Caco-2 (cell line): ENCODE results near the gene GPR119. TPM values are rescaled to one million over a fixed set of nuclear protein-coding genes. Genes with fewer than 3 reads are reported as not detected.

Experiments used
- BruUV-seq: library from RNA; stranded (reverse); fragments of 400-500 nt; replicated peaks from 2 replicates; lab custom pipeline; 2021; lab: Mats Ljungman, UMichigan
- CTCF ChIA-PET: fragments of 300-600 bp; sonication (Branson Sonifier 250); formaldehyde crosslinking; loops from one replicate; lab custom pipeline; 2022; ENCODE audit warnings: antibody characterized with exemption; lab: Charles Lee
- POLR2A ChIA-PET: fragments of 300-600 bp; sonication (Branson Sonifier 250); formaldehyde crosslinking; loops from one replicate; lab custom pipeline; 2022; ENCODE audit warnings: antibody characterized with exemption; lab: Charles Lee
- DNase-seq, 2 experiments: peaks; one replicate each; pipeline versions ENCODE4 v3.0.0 to v3.0.0-alpha.2; 2020 to 2022
- H3K27me3 ChIP-seq: replicated peaks from 2 replicates; pipeline ENCODE4 v1.6.0; 2011; ENCODE audit warnings: low read length; ENCODE audit not compliant: control insufficient read depth, insufficient read depth
- H3K36me3 ChIP-seq: 2 replicates; pipeline ENCODE4 v1.5.1; 2011; ENCODE audit warnings: low read length; ENCODE audit not compliant: control insufficient read depth, insufficient read depth
- H3K4me1 ChIP-seq: fragments of 250-450 bp; sonication (Bioruptor Pico); 2 replicates; pipeline ENCODE4 v1.5.1; 2020; ENCODE audit warnings: mild to moderate bottlenecking
- H3K4me3 ChIP-seq: 2 replicates; pipeline ENCODE4 v1.5.1; 2011; ENCODE audit warnings: low read depth, mild to moderate bottlenecking, control low read depth, low read length
- H3K9me3 ChIP-seq: fragments of 250-450 bp; sonication (Bioruptor Pico); 2 replicates; pipeline ENCODE4 v1.5.1; 2020; ENCODE audit warnings: mild to moderate bottlenecking, moderate library complexity
- H3K27ac Mint-ChIP-seq: one replicate; pipeline ENCODE4 v1.8.0; 2022; ENCODE audit warnings: mixed read lengths; ENCODE audit not compliant: unreplicated experiment
- H3K27me3 Mint-ChIP-seq: one replicate; pipeline ENCODE4 v1.8.0; 2022; ENCODE audit warnings: mixed read lengths; ENCODE audit not compliant: insufficient read depth, unreplicated experiment
- H3K36me3 Mint-ChIP-seq: one replicate; pipeline ENCODE4 v1.8.0; 2022; ENCODE audit warnings: mild to moderate bottlenecking, mixed read lengths; ENCODE audit not compliant: insufficient read depth, unreplicated experiment
- H3K4me1 Mint-ChIP-seq: one replicate; pipeline ENCODE4 v1.8.0; 2022; ENCODE audit warnings: low read depth, mixed read lengths; ENCODE audit not compliant: unreplicated experiment
- H3K4me3 Mint-ChIP-seq: one replicate; pipeline ENCODE4 v1.8.0; 2022; ENCODE audit warnings: mild to moderate bottlenecking, moderate library complexity, mixed read lengths; ENCODE audit not compliant: unreplicated experiment
- H3K9me3 Mint-ChIP-seq: one replicate; pipeline ENCODE4 v1.8.0; 2022; ENCODE audit warnings: mixed read lengths; ENCODE audit not compliant: unreplicated experiment
- CTCF ChIP-seq, 2 experiments: fragments of 200-600 bp in 1 of 2; IDR thresholded peaks; 1 replicate in 1 of 2; 2 replicates in 1 of 2; pipeline versions ENCODE4 v1.5.1 to v1.8.0; 2011 to 2022; ENCODE audit warnings: antibody characterized with exemption in 1 of 2, control low read depth in 1 of 2, inconsistent platforms in 1 of 2, low read depth in 1 of 2, low read length in 1 of 2, mild to moderate bottlenecking in 1 of 2, moderate library complexity in 1 of 2; ENCODE audit not compliant: insufficient read depth in 1 of 2, severe bottlenecking in 1 of 2, unreplicated experiment in 1 of 2
- intact Hi-C: fragments of 100-400 bp; cut with micrococcal nuclease; formaldehyde crosslinking; loops from one replicate; pipeline ENCODE4 v1.10.0; 2022; ENCODE audit not compliant: unreplicated experiment
- total RNA-seq: library from RNA; stranded (reverse); gene quantifications from 2 replicates; pipeline ENCODE4 v1.2.3, GENCODE V29; 2022

Gene GPR119
- total RNA-seq, 1 experiment from 2014 or later: 0.29 TPM

GRCh38 chrX:130413415-130413814 is 27.9 kb upstream of the GPR119 start:
- no peaks in the 10 kb centered on the region for H3K4me1 Mint-ChIP-seq
- CTCF ChIA-PET: no interaction called here
- Histone ChIP-seq H3K4me3 (no peak overlapping the region), H3K36me3 (no peaks in the 10 kb centered on the region), H3K9me3 (no peaks in the 10 kb centered on the region), H3K27me3 (no peaks in the 10 kb centered on the region), H3K4me1 (no peaks in the 10 kb centered on the region)
- no peak for TF ChIP-seq CTCF (IDR thresholded peaks at IDR 0.05; ENCODE audit: insufficient read depth in 1 of 2, low read depth in 1 of 2, low read length in 1 of 2, severe bottlenecking in 1 of 2, unreplicated experiment in 1 of 2)
- intact Hi-C loops: no loop called here
- peaks cover 14% of the 10 kb centered on the region for H3K36me3 Mint-ChIP-seq
- POLR2A ChIA-PET: no interaction called here
- no peaks in the 10 kb centered on the region for H3K27me3 Mint-ChIP-seq
- H3K27ac Mint-ChIP-seq: no peak overlapping the region
- no peaks in the 10 kb centered on the region for H3K9me3 Mint-ChIP-seq
- H3K4me3 Mint-ChIP-seq: no peak overlapping the region
- BruUV-seq: no TSS peak
- DNase-seq: no peak

- no peaks in the 10 kb centered on the region for H3K4me1 Mint-ChIP-seq
These were observed 16.8 kb upstream of the GPR119 start for GRCh38 chrX:130402208-130402684.

More at GRCh38 chrX:130402208-130402684, 16.8 kb upstream of the GPR119 start:
- TSS peak; percentile 57 for BruUV-seq
- TF ChIP-seq CTCF (IDR thresholded peaks at IDR 0.05; ENCODE audit: insufficient read depth in 1 of 2, low read depth in 1 of 2, low read length in 1 of 2, severe bottlenecking in 1 of 2, unreplicated experiment in 1 of 2): no peak
- Mint-ChIP-seq H3K27me3 (no peaks in the 10 kb centered on the region), H3K27ac (peak overlapping the region; percentile 91), H3K4me3 (peak overlapping the region; percentile 99), H3K36me3 (peaks cover 6% of the 10 kb centered on the region), H3K9me3 (no peaks in the 10 kb centered on the region)
- no peaks in the 10 kb centered on the region for H3K27me3 ChIP-seq
- ChIA-PET CTCF (interaction anchor here (0.6 kb wide), 1 partner anchor 513 kb away, joined by 4 read pairs; no protein-coding TSS in a partner anchor), POLR2A (no interaction called here)
- H3K9me3 ChIP-seq: no peaks in the 10 kb centered on the region
- peak overlapping the region; percentile 80 for H3K4me3 ChIP-seq
- H3K4me1 ChIP-seq: no peaks in the 10 kb centered on the region
- no peaks in the 10 kb centered on the region for H3K36me3 ChIP-seq
- DNase-seq: no peak
- intact Hi-C loops: loop anchor here (5.0 kb wide), 1 partner anchor 500 kb away; the partner anchor contains the start of gene ENOX2
